GM04503 (cell line): Measurements from ENCODE around the gene PPM1A.

Source experiments
- DNase-seq: peaks from one replicate; pipeline ENCODE4 v3.0.0-alpha.2; 2012; ENCODE audit warnings: low read depth

Gene PPM1A

DNA sequence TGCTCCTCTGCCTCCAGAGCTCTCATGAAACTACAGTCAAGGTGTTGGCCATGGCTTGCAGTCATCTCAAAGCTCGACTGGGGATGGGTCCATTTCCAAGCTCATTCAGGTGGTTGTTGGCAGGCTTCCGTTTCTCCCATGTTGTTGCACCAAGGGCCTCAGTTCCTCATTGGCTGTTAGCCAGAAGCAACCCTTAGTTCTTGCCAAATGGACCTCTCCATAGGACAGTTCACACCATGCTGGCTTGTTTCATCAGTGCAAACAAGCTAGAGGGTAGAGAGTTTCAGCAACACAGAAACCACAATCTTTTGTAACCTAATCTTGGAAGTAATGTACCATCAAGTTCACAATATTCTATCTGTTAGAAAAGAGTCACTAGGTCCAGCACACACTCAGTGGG is 22.7 kb upstream of the PPM1A start:
- no peak for DNase-seq

DNA sequence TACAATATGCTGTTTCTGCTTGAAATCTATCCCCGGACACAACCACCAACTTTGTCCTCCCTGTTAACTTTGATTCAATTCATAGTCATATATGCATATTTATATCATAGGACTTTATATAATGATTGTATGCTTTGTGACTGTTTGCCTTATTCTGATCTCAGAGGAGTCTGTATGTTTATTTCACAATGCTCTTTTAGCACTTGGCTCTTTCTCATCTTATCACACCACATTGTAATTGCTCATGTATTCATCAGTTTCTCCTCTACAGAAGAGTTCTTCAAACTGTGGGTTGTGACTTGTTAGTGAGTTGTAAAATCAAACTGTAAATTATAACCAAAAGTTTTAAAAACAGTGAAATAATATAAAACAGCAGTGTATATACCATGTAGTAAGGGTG is 21.7 kb upstream of the PPM1A start:
- no peak for DNase-seq

DNA sequence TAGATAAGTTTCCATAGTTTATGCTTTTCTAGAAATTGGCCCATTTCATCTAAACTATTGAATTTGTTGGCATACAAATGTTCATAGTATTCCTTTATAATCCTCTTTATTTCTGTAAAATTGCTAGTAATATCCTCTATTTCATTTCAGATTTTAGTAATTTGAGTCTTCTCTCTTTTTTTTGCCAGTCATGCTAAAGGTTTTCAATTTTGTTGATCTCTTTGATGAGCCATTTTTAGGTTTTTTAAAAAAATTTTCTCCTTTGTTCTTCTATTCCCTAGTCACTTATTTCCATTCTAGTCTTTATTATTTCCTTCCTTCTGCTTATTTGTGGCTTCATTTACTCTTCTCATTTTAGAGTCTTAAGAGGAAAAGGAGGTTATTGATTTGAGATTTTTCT is 19.4 kb upstream of the PPM1A start:
- no peak for DNase-seq

DNA sequence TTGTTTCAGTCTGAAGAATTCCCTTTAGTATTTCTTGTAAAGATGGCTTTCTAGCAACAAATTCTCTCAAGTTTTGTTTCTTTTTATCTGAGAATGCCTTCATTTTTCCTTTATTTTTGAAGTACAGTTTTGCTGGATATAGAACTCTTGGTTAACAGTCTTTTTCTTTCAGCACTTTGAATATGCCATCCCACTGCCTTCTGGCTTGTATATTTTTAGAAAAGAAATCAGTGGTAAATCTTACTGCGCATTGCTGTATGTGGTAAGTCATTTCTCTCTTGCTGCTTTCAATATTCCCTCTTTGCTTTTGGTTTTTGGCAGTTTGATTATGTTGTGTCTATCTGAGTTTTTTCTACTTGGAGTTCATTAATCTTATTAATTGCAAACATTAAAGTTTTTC is 16.8 kb upstream of the PPM1A start:
- DNase-seq: no peak

DNA sequence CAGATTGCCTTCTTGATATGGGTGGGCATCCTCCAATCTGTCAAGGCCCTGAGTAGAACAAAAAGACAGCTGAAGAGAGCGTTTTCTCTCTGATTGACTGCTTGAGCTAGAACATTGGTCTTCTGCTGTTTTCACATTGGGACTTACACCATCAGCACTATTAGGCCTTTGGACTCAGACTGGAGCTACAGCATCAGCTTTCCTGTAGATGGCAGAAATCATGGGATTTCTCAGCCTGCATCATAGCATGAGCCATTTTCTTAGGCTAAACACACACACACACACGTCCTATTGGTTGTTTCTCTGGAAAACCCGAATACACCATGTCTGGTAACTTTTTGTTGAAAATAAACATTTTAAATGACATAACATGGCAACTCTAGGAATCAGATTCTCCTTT is 15.8 kb upstream of the PPM1A start:
- no peak for DNase-seq

DNA sequence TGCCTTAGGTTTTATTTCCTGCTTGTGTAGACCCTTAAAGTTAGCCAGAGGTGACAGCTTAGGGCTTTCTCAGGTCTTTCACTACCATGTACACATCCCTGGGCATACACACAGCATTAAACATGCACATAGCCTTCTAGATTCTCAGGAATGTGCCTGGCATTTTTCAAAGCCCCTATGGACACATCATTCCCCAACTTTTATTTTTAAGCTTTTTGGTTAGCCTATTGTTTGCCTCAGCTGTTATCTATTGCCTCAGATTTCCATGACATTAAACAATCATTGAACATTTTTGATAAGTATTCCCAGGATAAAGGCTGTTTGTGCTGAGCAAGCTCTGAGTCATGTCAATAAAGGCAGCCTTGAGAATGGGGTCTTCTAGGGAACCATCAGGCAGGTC is 15.1 kb upstream of the PPM1A start:
- no peak for DNase-seq

DNA sequence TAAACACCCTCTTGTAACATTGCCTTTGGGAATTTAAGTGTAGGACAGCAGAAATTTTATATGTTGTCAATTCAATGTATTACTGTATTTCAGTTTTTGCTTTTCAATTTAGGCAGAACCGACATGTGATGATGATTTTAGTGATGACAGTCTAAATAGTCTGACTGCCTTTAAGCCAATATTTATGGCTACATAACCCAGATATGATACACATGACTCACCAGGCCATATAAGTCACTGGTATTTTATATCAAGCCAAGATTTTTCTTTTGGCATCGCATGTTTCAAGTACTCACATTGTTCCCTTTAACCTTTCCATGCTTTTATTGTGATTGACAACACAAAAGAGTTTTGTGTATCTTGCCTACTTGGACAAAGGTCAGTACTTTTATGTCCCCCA is 13.6 kb upstream of the PPM1A start:
- DNase-seq: no peak

DNA sequence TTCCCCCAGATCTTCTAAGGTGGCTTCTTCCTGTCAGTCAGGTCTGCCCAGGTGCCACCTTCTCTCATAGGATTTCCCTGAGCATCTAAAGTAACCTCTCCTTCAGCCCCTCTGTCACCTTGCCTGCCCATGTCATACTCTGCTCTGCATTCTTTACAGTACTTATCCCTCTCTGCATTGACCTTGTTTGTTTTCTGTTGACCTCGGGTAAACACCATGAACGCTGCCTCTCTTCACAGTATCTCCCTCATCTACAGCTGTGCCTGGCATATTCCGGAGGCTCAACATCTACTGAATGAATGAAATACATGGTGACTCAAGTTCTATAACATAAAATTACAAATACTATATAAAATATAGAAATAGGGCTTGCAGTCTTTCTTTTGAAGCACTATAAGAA is 10.1 kb upstream of the PPM1A start:
- DNase-seq: no peak

DNA sequence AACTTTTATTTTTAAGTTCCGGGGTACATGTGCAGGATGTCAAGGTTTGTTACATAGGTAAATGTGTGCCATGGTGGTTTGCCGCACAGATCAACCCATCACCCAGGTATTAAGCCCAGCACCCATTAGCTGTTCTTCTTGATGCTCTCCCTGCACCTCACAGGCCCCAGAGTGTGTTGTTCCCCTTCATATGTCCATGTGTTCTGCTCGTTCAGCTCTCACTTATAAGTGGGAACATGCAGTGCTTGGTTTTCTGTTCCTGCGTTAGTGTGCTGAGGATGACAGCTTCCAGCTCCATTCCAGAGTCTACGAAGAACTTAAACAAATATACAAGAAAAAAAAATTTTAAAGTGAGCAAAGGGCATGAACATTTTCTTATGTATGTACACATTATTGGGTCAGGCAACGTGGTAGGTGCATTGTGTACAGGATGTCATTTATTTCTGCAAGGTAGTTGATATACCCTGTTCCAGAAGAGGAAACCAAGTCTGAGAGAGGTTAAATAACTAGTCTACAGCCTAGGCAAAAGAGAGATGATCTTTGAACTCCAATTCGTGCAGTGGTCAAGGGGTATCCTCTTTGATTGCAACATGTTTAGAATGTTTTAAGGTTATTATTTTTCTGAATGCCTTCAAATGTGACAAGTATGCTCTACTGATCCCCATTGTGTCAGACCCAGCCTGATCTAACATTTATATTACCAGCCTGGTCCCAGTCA is 8.7 kb upstream of the PPM1A start:
- DNase-seq: no peak

DNA sequence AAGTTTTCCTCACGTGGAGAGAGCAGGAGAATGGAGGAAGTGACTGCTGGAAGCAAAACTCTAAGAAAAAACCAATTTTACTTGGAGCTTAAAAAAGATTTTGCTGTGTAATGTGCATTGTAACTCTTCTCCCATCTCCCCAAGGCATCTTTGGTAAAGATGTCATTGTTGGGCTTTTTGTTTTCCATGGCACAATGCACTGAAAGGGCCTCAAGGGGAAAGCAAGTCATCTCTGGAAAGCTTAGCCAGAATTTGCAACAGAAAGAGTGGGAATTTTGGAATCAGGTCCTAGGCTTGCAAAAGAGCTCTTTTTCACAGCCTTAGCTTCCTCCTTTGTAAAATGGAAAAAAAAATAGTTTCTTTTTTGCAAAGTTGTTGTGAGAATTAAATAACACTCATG is 7.9 kb upstream of the PPM1A start:
- no peak for DNase-seq

DNA sequence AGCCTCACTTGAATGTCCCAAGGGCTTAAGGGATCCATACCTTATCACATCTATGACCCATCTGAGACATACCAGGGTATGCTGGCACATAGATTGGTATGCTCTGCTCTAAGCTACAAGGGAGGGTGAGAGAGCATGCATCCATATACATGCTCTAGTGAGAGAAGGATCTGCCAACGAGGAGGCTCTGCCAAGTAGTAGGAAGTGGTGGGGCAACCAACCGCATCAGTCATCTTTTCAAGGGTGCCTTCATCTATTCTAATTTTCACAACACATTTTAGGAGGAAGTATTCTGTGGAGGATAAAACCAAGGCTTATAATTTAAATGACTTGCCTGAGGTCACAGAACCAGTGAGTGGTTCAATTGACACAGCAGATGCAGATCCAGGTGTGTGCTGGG is 6.6 kb upstream of the PPM1A start:
- no peak for DNase-seq

DNA sequence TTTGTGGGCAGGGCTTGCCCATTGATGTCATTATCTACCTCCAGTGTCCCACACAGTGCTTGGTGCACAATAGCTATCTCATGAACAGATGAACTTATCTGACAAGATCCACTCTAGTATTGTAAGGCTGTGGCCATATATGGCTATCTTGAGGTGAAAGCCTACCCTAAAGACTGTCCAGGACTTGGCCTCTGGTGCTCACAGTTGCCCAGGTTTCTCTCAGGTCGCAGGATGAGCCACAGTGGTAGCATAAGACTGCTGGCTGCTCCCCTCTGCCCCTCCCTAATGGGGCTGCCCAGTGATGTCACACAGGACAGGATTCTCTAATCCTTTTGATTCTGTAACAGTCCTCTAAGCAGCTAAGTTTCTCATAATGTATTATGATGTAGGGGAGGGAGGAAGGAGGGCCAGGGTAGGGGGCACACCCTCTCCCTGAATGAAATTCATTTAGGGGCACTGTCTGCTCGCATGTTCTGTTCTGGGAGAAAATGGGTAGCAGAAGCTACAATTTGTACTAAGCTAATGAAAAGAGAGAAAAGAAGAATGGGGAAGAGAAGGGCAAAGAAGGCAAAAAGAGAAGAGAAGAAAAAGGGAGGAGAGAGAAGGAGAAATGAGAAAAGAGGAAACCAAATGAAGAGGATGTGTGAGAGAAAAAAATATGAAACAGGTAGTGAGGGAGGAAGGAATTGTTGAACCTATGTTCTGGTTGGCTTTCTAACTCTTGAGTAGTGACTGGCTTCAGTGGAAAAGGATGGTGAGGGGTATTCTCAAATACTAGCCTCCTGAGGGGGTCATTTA is 3.4 kb upstream of the PPM1A start:
- no peak for DNase-seq

DNA sequence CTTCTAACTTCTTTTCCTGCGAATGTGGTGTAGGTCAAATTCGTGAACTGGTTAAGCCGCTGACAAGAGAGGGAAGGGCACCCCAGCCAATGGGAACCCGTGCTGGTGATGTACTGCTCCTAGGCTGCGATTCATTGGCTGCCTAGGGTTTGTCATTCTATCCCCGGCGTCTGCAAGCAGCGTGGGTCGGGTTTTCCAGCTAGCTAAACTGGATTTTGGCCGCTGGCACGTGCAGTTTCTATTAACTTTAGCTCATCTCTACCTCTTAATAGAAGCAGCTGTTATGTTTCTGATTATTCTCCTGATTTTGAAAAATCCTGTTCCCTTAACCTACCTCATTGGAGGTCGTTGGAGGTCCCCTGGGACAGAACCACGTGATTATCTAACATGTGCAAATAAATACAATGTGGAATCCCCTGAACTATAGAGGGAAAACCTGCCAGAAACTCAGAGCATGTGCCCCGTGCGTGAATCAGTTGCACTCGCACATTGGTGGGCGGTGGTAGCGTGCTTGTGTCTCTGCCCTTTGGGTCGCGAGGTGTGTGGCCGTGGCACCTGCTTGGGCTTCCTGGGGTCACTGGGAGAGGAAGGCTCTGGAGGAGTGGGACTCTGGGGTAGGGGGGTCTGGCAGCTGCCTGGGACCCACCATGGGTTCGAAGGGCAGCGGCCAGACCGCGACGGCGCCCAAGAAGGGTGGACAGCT is 876 bp upstream of the PPM1A start:
- peak; percentile 75 for DNase-seq

DNA sequence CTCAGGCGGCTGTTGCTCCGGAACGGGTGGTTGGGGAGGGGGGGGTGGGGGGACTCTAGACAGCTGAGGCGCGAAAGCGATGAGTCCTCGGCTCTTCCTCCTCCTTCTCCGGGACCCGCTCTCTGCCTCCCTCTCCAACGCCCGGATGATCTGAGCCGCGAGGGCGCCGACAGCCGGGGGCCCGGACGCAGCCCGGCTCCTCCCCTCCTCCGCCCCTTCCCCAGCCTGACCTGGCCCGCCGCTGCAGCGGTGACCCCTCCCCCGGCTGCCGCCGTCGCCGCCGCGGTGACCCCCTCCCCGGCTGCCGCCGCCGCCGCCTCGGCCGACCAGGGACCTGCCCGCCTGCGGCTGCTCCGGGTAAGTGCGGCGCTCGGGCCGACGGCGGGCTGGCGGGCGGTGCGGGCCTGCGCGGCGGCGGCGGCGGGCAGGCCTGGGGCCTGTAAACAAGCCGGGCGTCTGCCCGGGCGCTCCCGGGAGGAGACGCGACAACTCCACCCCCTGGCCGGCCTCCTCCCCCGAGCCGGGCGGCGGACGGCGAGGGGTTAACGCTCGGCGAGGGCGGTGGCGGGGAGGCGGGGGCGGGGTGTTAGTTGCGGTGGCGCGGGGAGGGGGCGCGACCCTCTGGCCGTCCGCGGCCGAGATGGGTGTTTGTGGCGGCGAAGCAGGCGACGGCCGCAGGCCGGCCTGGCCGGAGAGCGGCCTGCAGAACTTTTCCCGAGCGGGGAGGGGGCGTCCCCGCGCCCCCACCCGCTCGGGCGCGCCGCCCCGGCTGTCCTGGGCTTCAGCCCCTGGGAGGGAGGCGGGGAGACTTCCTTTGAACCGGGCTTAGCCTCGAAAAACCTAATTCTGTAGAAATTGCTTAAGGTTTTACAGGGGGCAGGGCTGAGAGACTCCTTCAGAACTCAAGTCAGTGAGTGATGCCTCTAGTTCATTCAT is 568 bp downstream of the PPM1A start:
- DNase-seq: peak; percentile 13

DNA sequence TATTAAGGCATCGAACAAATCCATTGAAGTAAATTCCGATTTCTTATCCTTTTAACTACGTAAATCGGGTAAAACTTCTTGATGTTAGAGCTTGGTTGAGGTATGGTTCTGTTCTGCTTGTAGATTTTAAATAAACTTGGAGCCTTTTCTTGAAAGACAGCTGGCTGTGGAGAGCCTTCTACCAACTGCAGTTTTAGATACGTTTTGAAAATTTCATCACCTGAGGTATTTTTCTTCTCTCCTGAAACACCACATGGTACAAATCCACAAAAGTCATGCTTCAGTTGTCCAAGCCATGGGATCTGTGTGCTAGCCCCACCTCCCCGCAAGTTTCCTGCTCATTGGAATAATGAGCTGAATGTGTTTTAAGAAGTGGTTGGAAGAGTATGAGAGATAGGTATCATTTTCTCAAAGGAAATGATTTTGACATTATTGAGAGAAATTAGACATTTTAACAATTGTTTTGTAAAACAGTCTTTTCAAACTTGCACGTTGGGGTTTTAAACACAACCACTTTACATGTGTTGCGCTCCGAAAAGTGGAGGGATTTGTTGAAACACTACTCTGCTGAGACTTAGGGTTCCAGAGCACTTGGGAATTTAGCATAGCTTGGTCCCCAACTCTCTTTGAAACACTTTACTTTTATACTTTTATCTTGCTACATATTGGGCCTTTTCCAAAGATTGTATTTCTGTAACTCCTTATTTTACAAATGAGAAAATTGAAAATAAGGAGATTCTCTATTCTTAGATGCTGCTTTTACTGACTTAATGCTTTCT is 1.4 kb downstream of the PPM1A start:
- no peak for DNase-seq

DNA sequence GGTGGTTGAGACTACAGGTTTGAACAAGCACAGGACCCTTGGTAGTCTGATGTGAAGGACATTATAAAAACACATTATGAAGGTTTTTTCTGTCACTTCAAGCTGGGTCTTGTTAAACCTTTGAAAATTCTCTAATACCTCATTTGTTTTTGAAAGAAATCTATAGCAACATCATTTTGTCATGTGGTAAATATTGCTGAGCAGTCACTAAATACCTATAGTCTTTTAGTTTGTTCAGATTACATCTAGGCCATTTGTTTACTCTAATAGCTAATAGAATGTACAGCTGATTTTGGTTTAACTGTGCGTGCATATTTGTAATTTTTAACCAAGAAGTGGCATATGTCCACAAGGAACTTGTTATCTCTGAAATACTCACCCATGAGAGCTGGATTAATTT is 2.9 kb downstream of the PPM1A start:
- no peak for DNase-seq

DNA sequence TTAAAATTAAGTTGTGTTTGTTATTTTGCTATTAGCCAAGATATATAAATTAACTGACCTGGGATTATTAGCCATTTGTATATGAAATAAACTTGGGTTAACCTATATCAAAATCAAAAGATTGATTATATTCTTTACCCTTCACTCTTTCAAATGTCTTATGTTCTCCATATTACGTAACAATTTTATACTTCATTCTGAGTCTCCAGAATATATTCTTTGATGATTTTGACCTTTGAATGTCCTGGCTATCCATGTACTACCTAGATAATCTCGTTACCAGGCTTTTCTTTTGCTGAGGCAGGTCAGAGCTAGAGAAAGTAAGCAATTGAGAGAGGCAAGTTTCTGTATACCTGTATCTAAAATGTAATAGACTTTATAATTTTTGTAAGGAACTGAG is 3.6 kb downstream of the PPM1A start:
- no peak for DNase-seq

DNA sequence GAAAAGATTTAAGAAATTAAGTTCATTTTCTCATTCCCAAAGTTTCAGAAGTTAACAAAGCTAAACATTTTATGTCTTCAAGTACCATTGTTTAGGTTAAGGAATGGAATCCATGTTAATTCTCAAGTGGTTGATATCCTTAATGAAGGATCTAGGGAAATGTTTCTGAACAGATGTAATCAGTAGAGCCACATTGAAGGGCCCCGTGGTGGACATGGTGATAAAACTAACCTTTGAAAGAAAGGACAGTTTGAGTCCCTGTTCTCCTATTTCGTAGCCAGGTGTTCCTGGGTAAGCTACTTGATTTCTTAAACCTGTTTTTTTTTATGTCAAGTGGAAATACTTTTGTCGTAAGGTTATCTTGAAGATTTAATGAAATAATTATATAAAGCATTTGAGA is 4.6 kb downstream of the PPM1A start:
- no peak for DNase-seq

DNA sequence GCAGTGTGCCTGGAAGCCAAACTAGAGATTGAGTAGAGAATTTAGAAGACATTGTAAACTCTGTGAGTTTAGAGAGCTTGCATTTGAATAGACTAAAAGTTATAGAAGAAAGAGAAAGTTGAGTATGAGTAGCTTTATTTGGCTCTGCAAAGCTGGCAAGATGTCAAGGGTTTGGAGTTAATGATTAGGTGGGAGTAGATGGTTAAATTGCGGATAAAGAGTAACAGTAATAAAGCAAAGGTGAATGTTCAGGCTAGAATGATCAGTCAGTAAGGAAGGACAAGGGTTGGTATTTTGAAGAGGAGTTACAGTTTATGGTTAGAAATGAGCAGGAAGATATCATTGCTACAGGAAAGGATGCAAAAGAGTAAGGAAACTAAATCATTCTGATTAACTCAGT is 5.2 kb downstream of the PPM1A start:
- no peak for DNase-seq

DNA sequence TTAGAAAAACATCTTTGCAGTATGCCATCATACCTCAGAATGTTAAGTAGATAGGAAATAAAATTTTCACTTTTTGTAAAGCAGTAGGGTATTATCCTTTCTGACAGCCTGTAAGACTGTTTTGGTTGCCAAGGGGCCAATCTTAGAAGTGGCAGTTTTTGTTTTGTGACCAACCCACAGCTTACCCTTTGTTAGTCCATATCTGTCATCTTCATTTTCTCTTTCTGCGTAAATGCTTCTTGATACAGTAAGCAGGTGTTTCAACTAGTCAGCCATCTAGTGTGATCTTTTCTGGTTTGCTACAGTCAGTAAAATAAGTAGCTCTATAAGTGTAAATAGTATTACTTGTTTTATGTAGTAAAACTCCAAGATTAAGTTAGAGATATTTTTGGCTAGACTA is 8.8 kb downstream of the PPM1A start:
- DNase-seq: no peak

DNA sequence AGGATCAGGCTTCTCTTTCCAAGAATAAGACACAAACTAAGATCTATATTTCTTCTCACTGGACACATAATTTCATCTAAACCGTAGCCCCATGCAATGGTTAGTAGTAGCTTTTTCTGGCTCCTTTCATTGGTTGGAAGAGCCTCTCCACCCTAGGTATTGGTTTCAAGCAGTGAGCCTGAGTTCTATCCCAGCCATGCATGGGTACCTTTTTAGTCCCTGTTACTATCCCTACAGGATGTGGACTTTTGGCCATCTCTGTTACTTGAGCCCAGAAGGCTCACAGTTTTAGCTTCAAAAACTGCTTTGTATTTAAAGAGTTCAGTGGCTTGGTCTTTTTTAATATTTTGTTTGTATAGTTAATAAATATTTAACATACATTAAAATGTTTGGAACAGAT is 16.1 kb downstream of the PPM1A start:
- no peak for DNase-seq
